HEK293 (cell line): ENCODE data around the gene NAV2.
A peak's percentile ranks its signal among the peaks of the same experiment; 100 is the strongest.

Experiments
- CTCF ChIA-PET: fragments of 350-600 bp; formaldehyde crosslinking; extraction: SDS; loops from one replicate; lab custom pipeline; 2021; ENCODE audit warnings: antibody characterized with exemption; lab: Yijun Ruan, JAX
- POLR2A ChIA-PET: fragments of 300-600 bp; formaldehyde crosslinking; extraction: SDS; loops from one replicate; lab custom pipeline; 2020; ENCODE audit warnings: antibody characterized with exemption, inconsistent platforms; lab: Yijun Ruan, JAX
- H3K27ac ChIP-seq: fragments of 200-500 bp; sonication (Bioruptor generic); 2 replicates; pipeline ENCODE4 v1.5.1; 2014; ENCODE audit warnings: low read depth, low read length, control low read depth, inconsistent platforms; ENCODE audit errors: extremely low read depth
- H3K36me3 ChIP-seq, 2 experiments: fragments of 200-500 bp in 1 of 2; sonication (Bioruptor generic) in 1 of 2; 1 replicate in 1 of 2; 2 replicates in 1 of 2; pipeline ENCODE4 v1.5.1; 2014 to 2017; ENCODE audit warnings: inconsistent platforms in 2 of 2, low read length in 2 of 2; ENCODE audit not compliant: control insufficient read depth in 2 of 2, insufficient read depth in 1 of 2
- H3K4me1 ChIP-seq: fragments of 200-500 bp; sonication (Bioruptor generic); 2 replicates; pipeline ENCODE4 v1.5.1; 2014; ENCODE audit warnings: mild to moderate bottlenecking, low read length, inconsistent platforms; ENCODE audit not compliant: control insufficient read depth, insufficient read depth
- H3K4me3 ChIP-seq: 2 replicates; pipeline ENCODE4 v1.5.1; 2011; ENCODE audit warnings: low read depth, mild to moderate bottlenecking, control low read depth, low read length, moderate library complexity
- H3K9me3 ChIP-seq: fragments of 200-500 bp; sonication (Bioruptor generic); 2 replicates; pipeline ENCODE4 v1.5.1; 2014; ENCODE audit warnings: low read depth, low read length, inconsistent platforms; ENCODE audit not compliant: control insufficient read depth, insufficient read depth
- BCL6B ChIP-seq: fragments of 450-650 bp; formaldehyde crosslinking; IDR thresholded peaks from 2 replicates; pipeline ENCODE4 v1.5.1; 2017; ENCODE audit warnings: missing biosample characterization, missing genetic modification characterization
- FEZF1 ChIP-seq: fragments of 450-650 bp; formaldehyde crosslinking; IDR thresholded peaks from 2 replicates; pipeline ENCODE4 v1.5.1; 2016; ENCODE audit warnings: missing biosample characterization, missing genetic modification characterization
- GLI2 ChIP-seq: fragments of 450-650 bp; formaldehyde crosslinking; IDR thresholded peaks from 2 replicates; pipeline ENCODE4; 2017; ENCODE audit warnings: missing biosample characterization, missing genetic modification characterization, low read depth, borderline replicate concordance
- IKZF3 ChIP-seq: fragments of 450-650 bp; IDR thresholded peaks from 2 replicates; pipeline ENCODE4 v1.5.0; 2018; ENCODE audit warnings: missing biosample characterization, mild to moderate bottlenecking, missing genetic modification characterization, moderate library complexity
- KLF8 ChIP-seq: fragments of 450-650 bp; formaldehyde crosslinking; IDR thresholded peaks from 2 replicates; pipeline ENCODE4 v1.5.1; 2016; ENCODE audit warnings: missing biosample characterization, missing genetic modification characterization
- MEIS1 ChIP-seq: sonication (generic); formaldehyde crosslinking; IDR thresholded peaks from 2 replicates; pipeline ENCODE4 v1.8.1; 2022; ENCODE audit warnings: missing genetic modification reagents, mild to moderate bottlenecking, borderline replicate concordance
- MZF1 ChIP-seq: fragments of 450-650 bp; formaldehyde crosslinking; IDR thresholded peaks from 2 replicates; pipeline ENCODE4 v1.5.1; 2017; ENCODE audit warnings: missing biosample characterization, missing genetic modification characterization, borderline replicate concordance
- SCRT2 ChIP-seq: fragments of 450-650 bp; formaldehyde crosslinking; IDR thresholded peaks from 2 replicates; pipeline ENCODE4 v1.5.1; 2016; ENCODE audit warnings: missing biosample characterization, missing genetic modification characterization
- SETDB1 ChIP-seq: IDR thresholded peaks from one replicate; pipeline ENCODE4 v1.6.1; 2017; ENCODE audit warnings: mild to moderate bottlenecking, low read length, moderate library complexity, mixed read lengths; ENCODE audit not compliant: insufficient read length
- ZNF133 ChIP-seq: fragments of 450-650 bp; formaldehyde crosslinking; IDR thresholded peaks from 2 replicates; pipeline ENCODE4 v1.5.1; 2016; ENCODE audit warnings: missing biosample characterization, missing genetic modification characterization
- ZNF169 ChIP-seq: fragments of 450-650 bp; formaldehyde crosslinking; IDR thresholded peaks from 2 replicates; pipeline ENCODE4 v1.5.1; 2016; ENCODE audit warnings: missing biosample characterization, missing genetic modification characterization
- ZNF184 ChIP-seq: fragments of 450-650 bp; IDR thresholded peaks from 2 replicates; pipeline ENCODE4 v1.5.1; 2018; ENCODE audit warnings: missing biosample characterization, mild to moderate bottlenecking, missing genetic modification characterization
- ZNF2 ChIP-seq: fragments of 450-650 bp; formaldehyde crosslinking; IDR thresholded peaks from 2 replicates; pipeline ENCODE4 v1.5.1; 2016; ENCODE audit warnings: missing biosample characterization, missing genetic modification characterization
- ZNF202 ChIP-seq: fragments of 450-650 bp; formaldehyde crosslinking; IDR thresholded peaks from 2 replicates; pipeline ENCODE4 v1.5.1; 2016; ENCODE audit warnings: missing biosample characterization, missing genetic modification characterization, borderline replicate concordance
- ZNF214 ChIP-seq: fragments of 450-650 bp; formaldehyde crosslinking; IDR thresholded peaks from 2 replicates; pipeline ENCODE4 v1.5.1; 2017; ENCODE audit warnings: missing biosample characterization, mild to moderate bottlenecking, missing genetic modification characterization, borderline replicate concordance
- ZNF335 ChIP-seq: fragments of 450-650 bp; formaldehyde crosslinking; conservative IDR thresholded peaks from 2 replicates; pipeline ENCODE4 v1.5.1; 2016; ENCODE audit warnings: missing biosample characterization, missing genetic modification characterization
- ZNF350 ChIP-seq: fragments of 450-650 bp; formaldehyde crosslinking; IDR thresholded peaks from 2 replicates; pipeline ENCODE4 v1.5.0; 2017; ENCODE audit warnings: missing biosample characterization, mild to moderate bottlenecking, missing genetic modification characterization
- ZNF513 ChIP-seq: fragments of 450-650 bp; IDR thresholded peaks from 2 replicates; pipeline ENCODE4 v1.5.1; 2018; ENCODE audit warnings: missing biosample characterization, missing genetic modification characterization
- ZNF580 ChIP-seq: fragments of 450-650 bp; formaldehyde crosslinking; IDR thresholded peaks from 2 replicates; pipeline ENCODE4 v1.5.1; 2016; ENCODE audit warnings: missing biosample characterization, missing genetic modification characterization
- ZNF585B ChIP-seq: fragments of 450-650 bp; formaldehyde crosslinking; IDR thresholded peaks from 2 replicates; pipeline ENCODE4 v1.5.1; 2016; ENCODE audit warnings: missing biosample characterization, missing genetic modification characterization
- ZNF629 ChIP-seq: fragments of 450-650 bp; formaldehyde crosslinking; IDR thresholded peaks from 2 replicates; pipeline ENCODE4 v1.5.1; 2017; ENCODE audit warnings: missing biosample characterization, missing genetic modification characterization
- ZNF664 ChIP-seq: fragments of 450-650 bp; formaldehyde crosslinking; IDR thresholded peaks from 2 replicates; pipeline ENCODE4 v1.5.1; 2016; ENCODE audit warnings: missing biosample characterization, missing genetic modification characterization
- ZNF707 ChIP-seq: fragments of 450-650 bp; formaldehyde crosslinking; IDR thresholded peaks from 2 replicates; pipeline ENCODE4 v1.5.1; 2016; ENCODE audit warnings: missing biosample characterization, missing genetic modification characterization
- ZSCAN30 ChIP-seq: fragments of 450-650 bp; IDR thresholded peaks from 2 replicates; pipeline ENCODE4 v1.5.1; 2018; ENCODE audit warnings: missing biosample characterization, mild to moderate bottlenecking, missing genetic modification characterization, moderate library complexity

The NAV2 gene

GRCh38 chr11:19980957-19981669 is 268.5 kb downstream of the NAV2 start (continued):
- no peak for TF ChIP-seq SETDB1

- no peak for TF ChIP-seq ZNF335 (tag by site-specific recombination)
- TF ChIP-seq GLI2 (tag by site-specific recombination), result no peak
- TF ChIP-seq ZNF664 (tag by site-specific recombination), result no peak
- TF ChIP-seq ZNF513, result no peak
- TF ChIP-seq ZNF169 (tag by site-specific recombination), result no peak
- no peak for TF ChIP-seq ZSCAN30 (tag by site-specific recombination)
- no peak for TF ChIP-seq ZNF214 (tag by site-specific recombination)
- TF ChIP-seq KLF8, result no peak
- TF ChIP-seq ZNF585B, result no peak
- no peak for TF ChIP-seq ZNF2 (tag by site-specific recombination)
- no peak for TF ChIP-seq ZNF629 (tag by site-specific recombination)
- ChIA-PET CTCF (no interaction called here), POLR2A (no interaction called here)
- Histone ChIP-seq H3K36me3 (no peaks in the 10 kb centered on the region), H3K27ac (no peak overlapping the region), H3K9me3 (no peaks in the 10 kb centered on the region), H3K4me1 (0 out of 2 replicates have a peak, but pooled peaks cover 3% of the 10 kb centered on the region), H3K4me3 (no peak overlapping the region)
Measured at GRCh38 chr11:19982774-19983495, 270.3 kb downstream of the NAV2 start.

GRCh38 chr11:19984048-19984742 is 271.6 kb downstream of the NAV2 start:
- H3K9me3 ChIP-seq, result no peaks in the 10 kb centered on the region
- 0 out of 2 replicates have a peak, but pooled peaks cover 3% of the 10 kb centered on the region for H3K4me1 ChIP-seq
- H3K27ac ChIP-seq, result no peak overlapping the region
- CTCF ChIA-PET, result no interaction called here
- POLR2A ChIA-PET, result no interaction called here
- no peak overlapping the region for H3K4me3 ChIP-seq
- no peaks in the 10 kb centered on the region for H3K36me3 ChIP-seq
- peak; percentile 43 for TF ChIP-seq SCRT2 (tag by site-specific recombination)
- no peak for TF ChIP-seq MEIS1

- H3K4me3 ChIP-seq, result no peak overlapping the region
- POLR2A ChIA-PET, result no interaction called here
- no peaks in the 10 kb centered on the region for H3K36me3 ChIP-seq
- no peaks in the 10 kb centered on the region for H3K9me3 ChIP-seq
- H3K4me1 ChIP-seq, result 0 out of 2 replicates have a peak, but pooled peaks cover 3% of the 10 kb centered on the region
- CTCF ChIA-PET, result no interaction called here
- H3K27ac ChIP-seq, result no peak overlapping the region
- TF ChIP-seq ZNF707 (tag by site-specific recombination) (no peak), ZNF580 (tag by site-specific recombination) (no peak), MZF1 (tag by site-specific recombination) (no peak), ZNF133 (tag by site-specific recombination) (no peak), ZNF350 (tag by site-specific recombination) (no peak), FEZF1 (tag by site-specific recombination) (no peak), BCL6B (no peak), ZNF202 (no peak), IKZF3 (tag by site-specific recombination) (no peak), ZNF184 (no peak)
Measured at GRCh38 chr11:19985111-19985510, 272.5 kb downstream of the NAV2 start.
